Right ventricle myocardium inferior (tissue), 1 donor: ENCODE results near the gene TGFBR2. TPM values are rescaled to one million over a fixed set of nuclear protein-coding genes. Genes with fewer than 3 reads are reported as not detected.

Experiments used
- ATAC-seq: fragments of 200-7000 bp; cut with Tn5 transposase; one replicate; pipeline ENCODE4 v1.9.1; 2020; ENCODE audit warnings: mild to moderate bottlenecking, moderate library complexity
- DNase-seq: peaks from one replicate; pipeline ENCODE4 v3.0.0; 2021; ENCODE audit errors: missing footprints
- intact Hi-C: fragments of 100-400 bp; cut with DNase I; formaldehyde crosslinking; loops from one replicate; pipeline ENCODE4 v1.11.0; 2022
- total RNA-seq: library from RNA; stranded (reverse); fragmentation: NEBNext Ultra II Directional; extraction: Animal tissue kit (Norgen Biotek cat#: 25700); gene quantifications from one replicate; pipeline ENCODE4 v1.2.1, GENCODE V29; 2021
- donor health status: DM: no; HTN: yes; CAD: no; lungs with severe emphysema.

Gene TGFBR2
- total RNA-seq, 1 donor from 2014 or later = 186 TPM

- intact Hi-C loops = no loop called here
- ATAC-seq (peak; percentile 21), DNase-seq (no peak)
These were observed 38.2 kb downstream of the TGFBR2 start for GRCh38 chr3:30644615-30645014.

GRCh38 chr3:30645077-30645476, 38.7 kb downstream of the TGFBR2 start:
- ATAC-seq (no peak), DNase-seq (no peak)
- intact Hi-C loops = no loop called here

- intact Hi-C loops = no loop called here
- DNase-seq (no peak), ATAC-seq (peak; percentile 26)
These were observed 39.9 kb downstream of the TGFBR2 start for GRCh38 chr3:30646181-30646876.

- ATAC-seq (no peak), DNase-seq (no peak)
- intact Hi-C loops = no loop called here
These were observed 40.8 kb downstream of the TGFBR2 start for GRCh38 chr3:30646961-30647752.

- DNase-seq (no peak), ATAC-seq (no peak)
- intact Hi-C loops = no loop called here
These were observed 42.4 kb downstream of the TGFBR2 start for GRCh38 chr3:30648670-30649357.

GRCh38 chr3:30649572-30650318, 43.3 kb downstream of the TGFBR2 start:
- intact Hi-C loops = loop anchor here (5.0 kb wide), 1 partner anchor 38 kb away; no protein-coding TSS in a partner anchor
- ATAC-seq (peak; percentile 56), DNase-seq (no peak)

- intact Hi-C loops = loop anchor here (5.0 kb wide), 1 partner anchor 37 kb away; no protein-coding TSS in a partner anchor
- no peak for DNase-seq
These were observed 44.1 kb downstream of the TGFBR2 start for GRCh38 chr3:30650348-30650995.

GRCh38 chr3:30654269-30654668, 47.9 kb downstream of the TGFBR2 start:
- no peak for ATAC-seq
- intact Hi-C loops = loop anchor here (5.0 kb wide), 1 partner anchor 33 kb away; no protein-coding TSS in a partner anchor
- no peak for DNase-seq

More at GRCh38 chr3:30650348-30650995, 44.1 kb downstream of the TGFBR2 start:
- no peak for ATAC-seq

- intact Hi-C loops = no loop called here
- ATAC-seq = no peak
These were observed 48.9 kb downstream of the TGFBR2 start for GRCh38 chr3:30655187-30655812.

GRCh38 chr3:30656624-30657141, 50.3 kb downstream of the TGFBR2 start:
- DNase-seq (no peak), ATAC-seq (no peak)
- intact Hi-C loops = no loop called here

More at GRCh38 chr3:30655187-30655812, 48.9 kb downstream of the TGFBR2 start:
- DNase-seq = no peak

- DNase-seq (no peak), ATAC-seq (peak; percentile 36)
- intact Hi-C loops = no loop called here
These were observed 51.5 kb downstream of the TGFBR2 start for GRCh38 chr3:30657914-30658313.

GRCh38 chr3:30658328-30659052, 52.1 kb downstream of the TGFBR2 start:
- DNase-seq = no peak
- intact Hi-C loops = no loop called here
- ATAC-seq = peak; percentile 53

GRCh38 chr3:30659270-30660130, 53.1 kb downstream of the TGFBR2 start:
- ATAC-seq = peak; percentile 40
- no peak for DNase-seq
- intact Hi-C loops = loop anchor here (5.0 kb wide), 1 partner anchor 62 kb away; no protein-coding TSS in a partner anchor

GRCh38 chr3:30660136-30660535, 53.7 kb downstream of the TGFBR2 start:
- intact Hi-C loops = loop anchor here (5.0 kb wide), 1 partner anchor 63 kb away; no protein-coding TSS in a partner anchor

GRCh38 chr3:30660656-30661055, 54.3 kb downstream of the TGFBR2 start:
- DNase-seq = no peak
- no peak for ATAC-seq
- intact Hi-C loops = loop anchor here (5.0 kb wide), 1 partner anchor 63 kb away; no protein-coding TSS in a partner anchor

More at GRCh38 chr3:30660136-30660535, 53.7 kb downstream of the TGFBR2 start:
- ATAC-seq (no peak), DNase-seq (no peak)
